WTC11 (cell line): ENCODE data around the gene KAZALD1. TPM values are rescaled to one million over a fixed set of nuclear protein-coding genes. Genes with fewer than 3 reads are reported as not detected.

Experiments
- ATAC-seq: fragments of 200-7000 bp; cut with Tn5 transposase; 2 replicates; pipeline ENCODE4 v1.10.0; 2021; ENCODE audit warnings: mild to moderate bottlenecking, moderate library complexity
- CTCF ChIA-PET: fragments of 300-600 bp; sonication (Branson Sonifier 250); formaldehyde crosslinking; loops from one replicate; lab custom pipeline; 2021; ENCODE audit warnings: antibody characterized with exemption; lab: Charles Lee
- POLR2A ChIA-PET: fragments of 350-600 bp; sonication (Branson Sonifier 250); formaldehyde crosslinking; loops from one replicate; lab custom pipeline; 2021; ENCODE audit warnings: antibody characterized with exemption; lab: Charles Lee
- DNase-seq: peaks from one replicate; pipeline ENCODE4 v3.0.0; 2021; ENCODE audit warnings: low spot score
- H3K27ac Mint-ChIP-seq: 2 replicates; pipeline ENCODE4 v1.8.0; 2021; ENCODE audit warnings: mixed read lengths
- H3K27me3 Mint-ChIP-seq: 2 replicates; pipeline ENCODE4 v1.8.0; 2021; ENCODE audit warnings: low read depth, mild to moderate bottlenecking, moderate library complexity, mixed read lengths
- H3K36me3 Mint-ChIP-seq: 2 replicates; pipeline ENCODE4 v1.8.0; 2021; ENCODE audit warnings: mixed read lengths
- H3K4me1 Mint-ChIP-seq: 2 replicates; pipeline ENCODE4 v1.8.0; 2022; ENCODE audit warnings: mixed read lengths
- H3K4me3 Mint-ChIP-seq: 2 replicates; pipeline ENCODE4 v1.8.0; 2021; ENCODE audit warnings: mild to moderate bottlenecking, moderate library complexity, mixed read lengths
- H3K9me3 Mint-ChIP-seq: 2 replicates; pipeline ENCODE4 v1.8.0; 2021; ENCODE audit warnings: mixed read lengths
- CREM ChIP-seq: sonication (generic); formaldehyde crosslinking; IDR thresholded peaks from 2 replicates; pipeline ENCODE4 v1.8.1; 2022; ENCODE audit warnings: mild to moderate bottlenecking, missing genetic modification reagents, moderate library complexity
- ETV6 ChIP-seq: sonication (generic); formaldehyde crosslinking; IDR thresholded peaks from 2 replicates; pipeline ENCODE4 v1.8.1; 2022; ENCODE audit warnings: mild to moderate bottlenecking, missing genetic modification reagents
- GABPB1 ChIP-seq: sonication (generic); formaldehyde crosslinking; IDR thresholded peaks from 2 replicates; pipeline ENCODE4 v1.8.1; 2023; ENCODE audit warnings: mild to moderate bottlenecking, missing genetic modification reagents
- TEAD1 ChIP-seq: sonication (generic); formaldehyde crosslinking; IDR thresholded peaks from 2 replicates; pipeline ENCODE4 v1.8.0; 2022; ENCODE audit warnings: mild to moderate bottlenecking, missing genetic modification reagents
- TEAD4 ChIP-seq: sonication (generic); formaldehyde crosslinking; IDR thresholded peaks from 2 replicates; pipeline ENCODE4 v1.8.0; 2022; ENCODE audit warnings: mild to moderate bottlenecking, missing genetic modification reagents
- total RNA-seq: library from RNA; stranded (reverse); gene quantifications from 3 replicates; pipeline ENCODE4 v1.2.3, GENCODE V29; 2021
- TF ChIP-seq, protein P1 (sequence below): sonication (generic); formaldehyde crosslinking; IDR thresholded peaks from 2 replicates; pipeline ENCODE4 v1.8.0; 2022; ENCODE audit warnings: mild to moderate bottlenecking, missing genetic modification reagents
- TF ChIP-seq, protein P2 (sequence below): sonication (generic); formaldehyde crosslinking; IDR thresholded peaks from 2 replicates; pipeline ENCODE4 v1.8.0; 2023; ENCODE audit warnings: missing genetic modification reagents, mild to moderate bottlenecking, borderline replicate concordance
- TF ChIP-seq, protein P3 (sequence below): fragments of 200-600 bp; IDR thresholded peaks from 2 replicates; pipeline ENCODE4 v1.8.0; 2022; ENCODE audit warnings: antibody characterized with exemption
- TF ChIP-seq, protein P4 (sequence below): sonication (generic); formaldehyde crosslinking; IDR thresholded peaks from 2 replicates; pipeline ENCODE4 v1.8.0; 2022; ENCODE audit warnings: mild to moderate bottlenecking, missing genetic modification reagents
- TF ChIP-seq, protein P5 (sequence below): sonication (generic); formaldehyde crosslinking; IDR thresholded peaks from 2 replicates; pipeline ENCODE4 v1.8.0; 2022; ENCODE audit warnings: mild to moderate bottlenecking, missing genetic modification reagents
- TF ChIP-seq, protein P6 (sequence below): sonication (generic); formaldehyde crosslinking; IDR thresholded peaks from 2 replicates; pipeline ENCODE4 v1.8.1; 2022; ENCODE audit warnings: missing genetic modification reagents, borderline replicate concordance
- TF ChIP-seq, protein P7 (sequence below): sonication (generic); formaldehyde crosslinking; IDR thresholded peaks from 2 replicates; pipeline ENCODE4 v1.8.0; 2022; ENCODE audit warnings: missing genetic modification reagents

KAZALD1 gene
- total RNA-seq, 1 experiment from 2014 or later: 19.2 TPM

DNA sequence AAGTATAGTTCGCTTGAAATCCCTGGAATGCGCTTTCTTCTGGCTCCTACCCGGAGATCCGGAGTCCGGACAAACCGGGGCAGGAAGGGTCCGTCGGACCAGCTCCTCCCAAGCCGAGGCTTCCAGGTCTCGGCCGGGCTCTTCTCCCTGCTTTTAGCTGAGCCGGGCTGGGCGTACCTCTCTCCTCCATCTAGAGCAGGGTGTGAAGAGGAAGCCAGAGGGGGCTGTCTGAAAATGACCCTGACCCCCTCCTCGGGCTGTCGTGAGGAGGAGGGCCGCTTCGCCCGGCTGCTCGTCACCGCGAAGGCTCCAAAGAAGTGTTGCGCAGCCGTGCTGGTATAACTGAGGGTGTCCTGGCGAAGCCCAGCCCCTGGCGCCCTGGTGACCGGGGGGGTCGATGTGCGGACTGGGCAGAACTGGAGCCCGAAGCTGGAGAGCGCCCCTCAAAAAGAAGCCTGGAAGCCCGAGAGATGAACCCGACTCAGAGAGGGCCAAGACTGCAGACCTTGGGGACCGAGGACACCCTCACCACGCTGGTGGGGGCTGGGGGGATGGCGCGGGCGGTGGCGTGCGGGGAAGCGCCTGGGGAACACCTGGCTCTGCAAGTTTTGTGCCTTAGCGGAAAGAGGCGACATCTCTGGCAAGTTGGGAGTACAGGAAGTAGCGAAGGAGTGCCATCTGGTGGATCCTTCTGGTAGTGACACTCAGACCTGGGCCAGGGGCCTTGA, 5.7 kb downstream of the KAZALD1 start:
- ATAC-seq (peak; percentile 26), DNase-seq (peak; percentile 89)
- Mint-ChIP-seq H3K9me3 (no peaks in the 10 kb centered on the region), H3K36me3 (no peaks in the 10 kb centered on the region), H3K4me3 (peak overlapping the region; percentile 93), H3K4me1 (peaks cover 42% of the 10 kb centered on the region), H3K27me3 (peaks cover 72% of the 10 kb centered on the region), H3K27ac (no peak overlapping the region)
- ChIA-PET CTCF (interaction anchor here (0.6 to 15.0 kb wide), 18 partner anchors 11 to 146 kb away, joined by 3 to 405 read pairs (median 4); partner anchors contain the start of genes PDZD7, SEMA4G and SFXN3), POLR2A (interaction anchor here (0.8 to 1.2 kb wide), 2 partner anchors 25 to 75 kb away, joined by 3 read pairs; no protein-coding TSS in a partner anchor)
- TF ChIP-seq, protein P1, sequence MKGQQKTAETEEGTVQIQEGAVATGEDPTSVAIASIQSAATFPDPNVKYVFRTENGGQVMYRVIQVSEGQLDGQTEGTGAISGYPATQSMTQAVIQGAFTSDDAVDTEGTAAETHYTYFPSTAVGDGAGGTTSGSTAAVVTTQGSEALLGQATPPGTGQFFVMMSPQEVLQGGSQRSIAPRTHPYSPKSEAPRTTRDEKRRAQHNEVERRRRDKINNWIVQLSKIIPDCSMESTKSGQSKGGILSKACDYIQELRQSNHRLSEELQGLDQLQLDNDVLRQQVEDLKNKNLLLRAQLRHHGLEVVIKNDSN: 0 out of 2 replicates have a peak, but pooled peaks have one; percentile 31
- TF ChIP-seq, protein P2, sequence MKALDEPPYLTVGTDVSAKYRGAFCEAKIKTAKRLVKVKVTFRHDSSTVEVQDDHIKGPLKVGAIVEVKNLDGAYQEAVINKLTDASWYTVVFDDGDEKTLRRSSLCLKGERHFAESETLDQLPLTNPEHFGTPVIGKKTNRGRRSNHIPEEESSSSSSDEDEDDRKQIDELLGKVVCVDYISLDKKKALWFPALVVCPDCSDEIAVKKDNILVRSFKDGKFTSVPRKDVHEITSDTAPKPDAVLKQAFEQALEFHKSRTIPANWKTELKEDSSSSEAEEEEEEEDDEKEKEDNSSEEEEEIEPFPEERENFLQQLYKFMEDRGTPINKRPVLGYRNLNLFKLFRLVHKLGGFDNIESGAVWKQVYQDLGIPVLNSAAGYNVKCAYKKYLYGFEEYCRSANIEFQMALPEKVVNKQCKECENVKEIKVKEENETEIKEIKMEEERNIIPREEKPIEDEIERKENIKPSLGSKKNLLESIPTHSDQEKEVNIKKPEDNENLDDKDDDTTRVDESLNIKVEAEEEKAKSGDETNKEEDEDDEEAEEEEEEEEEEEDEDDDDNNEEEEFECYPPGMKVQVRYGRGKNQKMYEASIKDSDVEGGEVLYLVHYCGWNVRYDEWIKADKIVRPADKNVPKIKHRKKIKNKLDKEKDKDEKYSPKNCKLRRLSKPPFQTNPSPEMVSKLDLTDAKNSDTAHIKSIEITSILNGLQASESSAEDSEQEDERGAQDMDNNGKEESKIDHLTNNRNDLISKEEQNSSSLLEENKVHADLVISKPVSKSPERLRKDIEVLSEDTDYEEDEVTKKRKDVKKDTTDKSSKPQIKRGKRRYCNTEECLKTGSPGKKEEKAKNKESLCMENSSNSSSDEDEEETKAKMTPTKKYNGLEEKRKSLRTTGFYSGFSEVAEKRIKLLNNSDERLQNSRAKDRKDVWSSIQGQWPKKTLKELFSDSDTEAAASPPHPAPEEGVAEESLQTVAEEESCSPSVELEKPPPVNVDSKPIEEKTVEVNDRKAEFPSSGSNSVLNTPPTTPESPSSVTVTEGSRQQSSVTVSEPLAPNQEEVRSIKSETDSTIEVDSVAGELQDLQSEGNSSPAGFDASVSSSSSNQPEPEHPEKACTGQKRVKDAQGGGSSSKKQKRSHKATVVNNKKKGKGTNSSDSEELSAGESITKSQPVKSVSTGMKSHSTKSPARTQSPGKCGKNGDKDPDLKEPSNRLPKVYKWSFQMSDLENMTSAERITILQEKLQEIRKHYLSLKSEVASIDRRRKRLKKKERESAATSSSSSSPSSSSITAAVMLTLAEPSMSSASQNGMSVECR (CRISPR knock-in tag): 0 out of 2 replicates have a peak, but pooled peaks have one; percentile 67
- TF ChIP-seq ETV6 (CRISPR knock-in tag) (peak; percentile 43; the same call in 1 of the 2 replicates), TEAD4 (CRISPR knock-in tag) (0 out of 2 replicates have a peak, but pooled peaks have one; percentile 40), CREM (CRISPR knock-in tag) (no peak), TEAD1 (CRISPR knock-in tag) (peak; percentile 52; the same call in 1 of the 2 replicates), GABPB1 (CRISPR knock-in tag) (peak; percentile 51; the same call in 1 of the 2 replicates)
- TF ChIP-seq, protein P3, sequence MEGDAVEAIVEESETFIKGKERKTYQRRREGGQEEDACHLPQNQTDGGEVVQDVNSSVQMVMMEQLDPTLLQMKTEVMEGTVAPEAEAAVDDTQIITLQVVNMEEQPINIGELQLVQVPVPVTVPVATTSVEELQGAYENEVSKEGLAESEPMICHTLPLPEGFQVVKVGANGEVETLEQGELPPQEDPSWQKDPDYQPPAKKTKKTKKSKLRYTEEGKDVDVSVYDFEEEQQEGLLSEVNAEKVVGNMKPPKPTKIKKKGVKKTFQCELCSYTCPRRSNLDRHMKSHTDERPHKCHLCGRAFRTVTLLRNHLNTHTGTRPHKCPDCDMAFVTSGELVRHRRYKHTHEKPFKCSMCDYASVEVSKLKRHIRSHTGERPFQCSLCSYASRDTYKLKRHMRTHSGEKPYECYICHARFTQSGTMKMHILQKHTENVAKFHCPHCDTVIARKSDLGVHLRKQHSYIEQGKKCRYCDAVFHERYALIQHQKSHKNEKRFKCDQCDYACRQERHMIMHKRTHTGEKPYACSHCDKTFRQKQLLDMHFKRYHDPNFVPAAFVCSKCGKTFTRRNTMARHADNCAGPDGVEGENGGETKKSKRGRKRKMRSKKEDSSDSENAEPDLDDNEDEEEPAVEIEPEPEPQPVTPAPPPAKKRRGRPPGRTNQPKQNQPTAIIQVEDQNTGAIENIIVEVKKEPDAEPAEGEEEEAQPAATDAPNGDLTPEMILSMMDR: peak; percentile 68
- TF ChIP-seq, protein P4, sequence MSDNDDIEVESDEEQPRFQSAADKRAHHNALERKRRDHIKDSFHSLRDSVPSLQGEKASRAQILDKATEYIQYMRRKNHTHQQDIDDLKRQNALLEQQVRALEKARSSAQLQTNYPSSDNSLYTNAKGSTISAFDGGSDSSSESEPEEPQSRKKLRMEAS: peak; percentile 54; the same call in 1 of the 2 replicates
- TF ChIP-seq, protein P5, sequence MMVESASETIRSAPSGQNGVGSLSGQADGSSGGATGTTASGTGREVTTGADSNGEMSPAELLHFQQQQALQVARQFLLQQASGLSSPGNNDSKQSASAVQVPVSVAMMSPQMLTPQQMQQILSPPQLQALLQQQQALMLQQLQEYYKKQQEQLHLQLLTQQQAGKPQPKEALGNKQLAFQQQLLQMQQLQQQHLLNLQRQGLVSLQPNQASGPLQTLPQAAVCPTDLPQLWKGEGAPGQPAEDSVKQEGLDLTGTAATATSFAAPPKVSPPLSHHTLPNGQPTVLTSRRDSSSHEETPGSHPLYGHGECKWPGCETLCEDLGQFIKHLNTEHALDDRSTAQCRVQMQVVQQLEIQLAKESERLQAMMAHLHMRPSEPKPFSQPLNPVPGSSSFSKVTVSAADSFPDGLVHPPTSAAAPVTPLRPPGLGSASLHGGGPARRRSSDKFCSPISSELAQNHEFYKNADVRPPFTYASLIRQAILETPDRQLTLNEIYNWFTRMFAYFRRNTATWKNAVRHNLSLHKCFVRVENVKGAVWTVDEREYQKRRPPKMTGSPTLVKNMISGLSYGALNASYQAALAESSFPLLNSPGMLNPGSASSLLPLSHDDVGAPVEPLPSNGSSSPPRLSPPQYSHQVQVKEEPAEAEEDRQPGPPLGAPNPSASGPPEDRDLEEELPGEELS (CRISPR knock-in tag): no peak
- TF ChIP-seq, protein P6, sequence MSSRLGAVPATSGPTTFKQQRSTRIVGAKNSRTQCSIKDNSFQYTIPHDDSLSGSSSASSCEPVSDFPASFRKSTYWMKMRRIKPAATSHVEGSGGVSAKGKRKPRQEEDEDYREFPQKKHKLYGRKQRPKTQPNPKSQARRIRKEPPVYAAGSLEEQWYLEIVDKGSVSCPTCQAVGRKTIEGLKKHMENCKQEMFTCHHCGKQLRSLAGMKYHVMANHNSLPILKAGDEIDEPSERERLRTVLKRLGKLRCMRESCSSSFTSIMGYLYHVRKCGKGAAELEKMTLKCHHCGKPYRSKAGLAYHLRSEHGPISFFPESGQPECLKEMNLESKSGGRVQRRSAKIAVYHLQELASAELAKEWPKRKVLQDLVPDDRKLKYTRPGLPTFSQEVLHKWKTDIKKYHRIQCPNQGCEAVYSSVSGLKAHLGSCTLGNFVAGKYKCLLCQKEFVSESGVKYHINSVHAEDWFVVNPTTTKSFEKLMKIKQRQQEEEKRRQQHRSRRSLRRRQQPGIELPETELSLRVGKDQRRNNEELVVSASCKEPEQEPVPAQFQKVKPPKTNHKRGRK (CRISPR knock-in tag): no peak
- TF ChIP-seq, protein P7, sequence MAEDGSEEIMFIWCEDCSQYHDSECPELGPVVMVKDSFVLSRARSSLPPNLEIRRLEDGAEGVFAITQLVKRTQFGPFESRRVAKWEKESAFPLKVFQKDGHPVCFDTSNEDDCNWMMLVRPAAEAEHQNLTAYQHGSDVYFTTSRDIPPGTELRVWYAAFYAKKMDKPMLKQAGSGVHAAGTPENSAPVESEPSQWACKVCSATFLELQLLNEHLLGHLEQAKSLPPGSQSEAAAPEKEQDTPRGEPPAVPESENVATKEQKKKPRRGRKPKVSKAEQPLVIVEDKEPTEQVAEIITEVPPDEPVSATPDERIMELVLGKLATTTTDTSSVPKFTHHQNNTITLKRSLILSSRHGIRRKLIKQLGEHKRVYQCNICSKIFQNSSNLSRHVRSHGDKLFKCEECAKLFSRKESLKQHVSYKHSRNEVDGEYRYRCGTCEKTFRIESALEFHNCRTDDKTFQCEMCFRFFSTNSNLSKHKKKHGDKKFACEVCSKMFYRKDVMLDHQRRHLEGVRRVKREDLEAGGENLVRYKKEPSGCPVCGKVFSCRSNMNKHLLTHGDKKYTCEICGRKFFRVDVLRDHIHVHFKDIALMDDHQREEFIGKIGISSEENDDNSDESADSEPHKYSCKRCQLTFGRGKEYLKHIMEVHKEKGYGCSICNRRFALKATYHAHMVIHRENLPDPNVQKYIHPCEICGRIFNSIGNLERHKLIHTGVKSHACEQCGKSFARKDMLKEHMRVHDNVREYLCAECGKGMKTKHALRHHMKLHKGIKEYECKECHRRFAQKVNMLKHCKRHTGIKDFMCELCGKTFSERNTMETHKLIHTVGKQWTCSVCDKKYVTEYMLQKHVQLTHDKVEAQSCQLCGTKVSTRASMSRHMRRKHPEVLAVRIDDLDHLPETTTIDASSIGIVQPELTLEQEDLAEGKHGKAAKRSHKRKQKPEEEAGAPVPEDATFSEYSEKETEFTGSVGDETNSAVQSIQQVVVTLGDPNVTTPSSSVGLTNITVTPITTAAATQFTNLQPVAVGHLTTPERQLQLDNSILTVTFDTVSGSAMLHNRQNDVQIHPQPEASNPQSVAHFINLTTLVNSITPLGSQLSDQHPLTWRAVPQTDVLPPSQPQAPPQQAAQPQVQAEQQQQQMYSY (CRISPR knock-in tag): peak; percentile 64
